PC-3 (cell line): ENCODE measurements around the gene NTM. TPM values are rescaled to one million over a fixed set of nuclear protein-coding genes. Genes with fewer than 3 reads are reported as not detected.

ENCODE experiments used
- ATAC-seq: fragments of 200-7000 bp; cut with Tn5 transposase; 2 replicates; pipeline ENCODE4 v1.9.1; 2020; ENCODE audit warnings: mild to moderate bottlenecking, moderate library complexity
- BruUV-seq: library from RNA; stranded (reverse); fragments of 400-500 nt; replicated peaks from 2 replicates; lab custom pipeline; 2021; lab: Mats Ljungman, UMichigan
- CTCF ChIA-PET: fragments of 300-600 bp; sonication (Branson Sonifier 250); formaldehyde crosslinking; loops from one replicate; lab custom pipeline; 2022; ENCODE audit warnings: antibody characterized with exemption; lab: Charles Lee
- POLR2A ChIA-PET: fragments of 300-600 bp; sonication (Branson Sonifier 250); formaldehyde crosslinking; loops from one replicate; lab custom pipeline; 2022; ENCODE audit warnings: antibody characterized with exemption; ENCODE audit not compliant: unreplicated experiment; lab: Charles Lee
- DNase-seq: peaks from one replicate; pipeline ENCODE4 v3.0.0-alpha.2; 2015
- H2AFZ ChIP-seq: fragments of 300-600 bp; sonication (generic); 2 replicates; pipeline ENCODE4 v1.6.0; 2016; ENCODE audit warnings: antibody characterized with exemption, low read length
- H3F3A ChIP-seq: fragments of 300-600 bp; sonication (generic); one replicate; pipeline ENCODE4 v1.6.0; 2017; ENCODE audit warnings: antibody characterized with exemption, low read length, control low read depth, mild to moderate bottlenecking; ENCODE audit not compliant: unreplicated experiment
- H3K27ac ChIP-seq: fragments of 300-600 bp; sonication (generic); 2 replicates; pipeline ENCODE4 v1.5.1; 2016; ENCODE audit warnings: mild to moderate bottlenecking, low read length
- H3K27me3 ChIP-seq: fragments of 300-600 bp; sonication (generic); 2 replicates; pipeline ENCODE4 v1.6.1; 2016; ENCODE audit warnings: low read length, mixed read lengths
- H3K36me3 ChIP-seq: fragments of 300-600 bp; sonication (generic); 2 replicates; pipeline ENCODE4 v1.6.1; 2016; ENCODE audit warnings: low read depth, mixed run types, low read length, mixed read lengths
- H3K4me1 ChIP-seq: fragments of 300-600 bp; sonication (generic); 2 replicates; pipeline ENCODE4 v1.5.1; 2016; ENCODE audit warnings: low read length; ENCODE audit not compliant: insufficient read depth
- H3K4me2 ChIP-seq: fragments of 300-600 bp; sonication (generic); 2 replicates; pipeline ENCODE4 v1.6.0; 2016; ENCODE audit warnings: low read length
- H3K4me3 ChIP-seq: fragments of 300-600 bp; sonication (generic); 2 replicates; pipeline ENCODE4 v1.5.1; 2016; ENCODE audit warnings: mild to moderate bottlenecking, low read length, mixed read lengths
- H3K79me2 ChIP-seq: fragments of 300-600 bp; sonication (generic); 2 replicates; pipeline ENCODE4 v1.6.1; 2017; ENCODE audit warnings: low read length, mixed read lengths
- H3K9ac ChIP-seq: fragments of 300-600 bp; sonication (generic); 2 replicates; pipeline ENCODE4 v1.6.0; 2016; ENCODE audit warnings: mild to moderate bottlenecking, low read length
- H3K9me2 ChIP-seq: fragments of 300-600 bp; sonication (generic); replicated peaks from 2 replicates; pipeline ENCODE4 v1.6.1; 2016; ENCODE audit warnings: mixed run types, low read length, mixed read lengths
- H3K9me3 ChIP-seq: fragments of 300-600 bp; sonication (generic); 2 replicates; pipeline ENCODE4 v1.6.1; 2016; ENCODE audit warnings: low read length, mixed read lengths
- H4K20me1 ChIP-seq: fragments of 300-600 bp; sonication (generic); 2 replicates; pipeline ENCODE4 v1.6.1; 2016; ENCODE audit warnings: low read length, mixed read lengths
- EZH2 ChIP-seq: fragments of 300-600 bp; sonication (generic); IDR thresholded peaks from one replicate; pipeline ENCODE4 v1.6.1; 2017; ENCODE audit warnings: antibody characterized with exemption, mild to moderate bottlenecking, low read length; ENCODE audit not compliant: unreplicated experiment
- EZH2phosphoT487 ChIP-seq: fragments of 300-600 bp; sonication (generic); IDR thresholded peaks from 2 replicates; pipeline ENCODE4 v1.6.1; 2018; ENCODE audit warnings: mild to moderate bottlenecking, antibody characterized with exemption, low read length, borderline replicate concordance
- intact Hi-C: fragments of 100-400 bp; cut with micrococcal nuclease; formaldehyde crosslinking; loops from 2 replicates; pipeline ENCODE4 v1.9.0; 2023
- total RNA-seq: library from RNA; depleted of rRNA; stranded (reverse); fragments of >200 nt; gene quantifications from 2 replicates; pipeline ENCODE4 v1.2.3, GENCODE V29; 2014
- TF ChIP-seq, protein P1 (sequence below): fragments of 300-600 bp; sonication (generic); conservative IDR thresholded peaks from 2 replicates; pipeline ENCODE4 v1.5.1; 2017; ENCODE audit warnings: antibody characterized with exemption, low read depth, mild to moderate bottlenecking, low read length

Gene NTM
- total RNA-seq, 1 experiment from 2014 or later = not detected

GRCh38 chr11:131712897-131713296 lies 342.5 kb downstream of the NTM start:
- ChIA-PET POLR2A (no interaction called here), CTCF (no interaction called here)
- H3K9me3 ChIP-seq = peaks cover 8% of the 10 kb centered on the region; the same call in 1 of the 2 replicates
- H3K9me2 ChIP-seq = no peaks in the 10 kb centered on the region
- BruUV-seq = no TSS peak
- DNase-seq (no peak), ATAC-seq (no peak)
- no peaks in the 10 kb centered on the region for H3K36me3 ChIP-seq
- H2AFZ ChIP-seq = no peak overlapping the region
- no peak overlapping the region for H3K4me3 ChIP-seq
- no peaks in the 10 kb centered on the region for H3K79me2 ChIP-seq
- no peaks in the 10 kb centered on the region for H4K20me1 ChIP-seq
- no peak overlapping the region for H3K4me2 ChIP-seq
- no peaks in the 10 kb centered on the region for H3F3A ChIP-seq
- intact Hi-C loops = no loop called here
- H3K4me1 ChIP-seq = no peaks in the 10 kb centered on the region
- no peak overlapping the region for H3K9ac ChIP-seq
- H3K27me3 ChIP-seq = no peaks in the 10 kb centered on the region
- no peak overlapping the region for H3K27ac ChIP-seq
- TF ChIP-seq, protein P1, sequence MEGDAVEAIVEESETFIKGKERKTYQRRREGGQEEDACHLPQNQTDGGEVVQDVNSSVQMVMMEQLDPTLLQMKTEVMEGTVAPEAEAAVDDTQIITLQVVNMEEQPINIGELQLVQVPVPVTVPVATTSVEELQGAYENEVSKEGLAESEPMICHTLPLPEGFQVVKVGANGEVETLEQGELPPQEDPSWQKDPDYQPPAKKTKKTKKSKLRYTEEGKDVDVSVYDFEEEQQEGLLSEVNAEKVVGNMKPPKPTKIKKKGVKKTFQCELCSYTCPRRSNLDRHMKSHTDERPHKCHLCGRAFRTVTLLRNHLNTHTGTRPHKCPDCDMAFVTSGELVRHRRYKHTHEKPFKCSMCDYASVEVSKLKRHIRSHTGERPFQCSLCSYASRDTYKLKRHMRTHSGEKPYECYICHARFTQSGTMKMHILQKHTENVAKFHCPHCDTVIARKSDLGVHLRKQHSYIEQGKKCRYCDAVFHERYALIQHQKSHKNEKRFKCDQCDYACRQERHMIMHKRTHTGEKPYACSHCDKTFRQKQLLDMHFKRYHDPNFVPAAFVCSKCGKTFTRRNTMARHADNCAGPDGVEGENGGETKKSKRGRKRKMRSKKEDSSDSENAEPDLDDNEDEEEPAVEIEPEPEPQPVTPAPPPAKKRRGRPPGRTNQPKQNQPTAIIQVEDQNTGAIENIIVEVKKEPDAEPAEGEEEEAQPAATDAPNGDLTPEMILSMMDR = no peak
- no peak for TF ChIP-seq EZH2
- no peak for TF ChIP-seq EZH2phosphoT487

DNA sequence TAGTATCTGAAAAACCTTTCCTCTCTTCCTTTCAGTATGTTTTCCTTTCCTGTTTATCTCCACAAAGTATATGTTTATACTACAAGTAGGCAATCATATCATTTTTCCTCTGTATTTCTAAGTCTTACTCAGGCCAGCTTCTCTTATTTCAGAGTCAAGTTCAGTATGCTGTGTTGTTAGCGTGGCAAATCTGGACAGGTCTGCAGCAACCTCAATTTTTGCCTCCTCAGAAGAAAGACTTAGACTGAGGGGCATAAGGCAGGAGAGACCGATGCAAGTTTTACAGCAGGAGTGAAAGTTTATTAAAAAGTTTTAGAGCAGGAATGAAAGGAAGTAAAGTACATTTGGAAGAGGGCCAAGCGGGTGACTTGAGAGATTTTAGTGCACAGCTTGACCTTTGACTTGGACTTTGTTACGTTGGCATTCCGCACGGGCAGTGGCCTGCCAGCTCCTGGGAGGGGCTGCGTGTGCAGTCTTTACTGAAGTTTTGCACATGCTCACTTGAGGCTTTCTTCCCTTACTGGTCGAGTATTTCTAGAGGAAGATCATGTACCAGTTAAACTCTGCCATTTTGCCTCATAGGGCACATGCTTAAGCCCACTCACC lies 343.2 kb downstream of the NTM start:
- H3K4me1 ChIP-seq = no peaks in the 10 kb centered on the region
- H3K4me3 ChIP-seq = no peak overlapping the region
- H3K79me2 ChIP-seq = no peaks in the 10 kb centered on the region
- H4K20me1 ChIP-seq = no peaks in the 10 kb centered on the region
- intact Hi-C loops = no loop called here
- no TSS peak for BruUV-seq
- H2AFZ ChIP-seq = no peak overlapping the region
- no peak overlapping the region for H3K9ac ChIP-seq
- no peaks in the 10 kb centered on the region for H3F3A ChIP-seq
- TF ChIP-seq, protein P1 = no peak
- no peak for TF ChIP-seq EZH2phosphoT487
- TF ChIP-seq EZH2 = no peak
- no peaks in the 10 kb centered on the region for H3K36me3 ChIP-seq
- no peak overlapping the region for H3K27ac ChIP-seq
- no peaks in the 10 kb centered on the region for H3K9me2 ChIP-seq
- ChIA-PET POLR2A (no interaction called here), CTCF (no interaction called here)
- no peak for DNase-seq
- no peaks in the 10 kb centered on the region for H3K27me3 ChIP-seq
- H3K9me3 ChIP-seq = peaks cover 6% of the 10 kb centered on the region; the same call in 1 of the 2 replicates
- no peak overlapping the region for H3K4me2 ChIP-seq
- ATAC-seq = no peak

DNA sequence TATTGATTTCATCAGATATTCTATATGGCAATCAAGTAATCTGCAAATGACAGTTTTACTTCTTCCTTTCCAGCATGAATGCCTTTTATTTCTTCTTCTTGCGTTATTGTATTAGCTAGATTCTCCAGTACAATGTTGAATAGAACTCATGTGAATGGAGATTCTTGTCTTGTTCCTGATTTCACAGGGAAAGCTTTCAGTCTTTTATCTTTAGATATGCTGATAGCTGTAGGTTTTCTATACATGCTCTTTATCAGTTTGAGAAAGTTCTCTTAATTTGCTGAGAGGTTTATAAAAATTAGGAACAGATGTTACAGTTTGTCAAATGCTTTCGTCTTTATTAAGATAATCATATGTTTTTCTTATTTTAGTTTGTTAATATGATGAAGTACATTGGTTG lies 347.2 kb downstream of the NTM start:
- ChIA-PET POLR2A (no interaction called here), CTCF (no interaction called here)
- Histone ChIP-seq H3K27ac (no peak overlapping the region), H3K79me2 (no peaks in the 10 kb centered on the region), H3K4me3 (no peak overlapping the region), H3K4me2 (no peak overlapping the region), H4K20me1 (no peaks in the 10 kb centered on the region), H3K4me1 (no peaks in the 10 kb centered on the region), H3K9ac (no peak overlapping the region), H3K9me2 (no peaks in the 10 kb centered on the region), H2AFZ (no peak overlapping the region), H3K9me3 (peaks cover 3% of the 10 kb centered on the region; the same call in 1 of the 2 replicates), H3F3A (no peaks in the 10 kb centered on the region), H3K36me3 (no peaks in the 10 kb centered on the region), H3K27me3 (peaks cover 6% of the 10 kb centered on the region; the same call in 1 of the 2 replicates)
- intact Hi-C loops = no loop called here
- DNase-seq (no peak), ATAC-seq (no peak)
- TF ChIP-seq EZH2phosphoT487 (no peak), EZH2 (no peak)
- TF ChIP-seq, protein P1 = no peak
- BruUV-seq = no TSS peak
